Nephron progenitor cell (in vitro differentiated cells): ENCODE measurements around the gene CACNA1A.

Experiments used
- DNase-seq: peaks from one replicate; pipeline ENCODE4 v3.0.0; 2021
- H3K27ac Mint-ChIP-seq: 2 replicates; pipeline ENCODE4 v1.8.0; 2021; ENCODE audit warnings: mild to moderate bottlenecking, moderate library complexity, mixed read lengths
- H3K27me3 Mint-ChIP-seq: 2 replicates; pipeline ENCODE4 v1.8.0; 2021; ENCODE audit warnings: mild to moderate bottlenecking, low read depth, mixed read lengths; ENCODE audit not compliant: poor library complexity
- H3K36me3 Mint-ChIP-seq: 2 replicates; pipeline ENCODE4 v1.8.0; 2021; ENCODE audit warnings: low read depth, mixed read lengths
- H3K4me1 Mint-ChIP-seq: 2 replicates; pipeline ENCODE4 v1.8.0; 2021; ENCODE audit warnings: mixed read lengths
- H3K4me3 Mint-ChIP-seq: 2 replicates; pipeline ENCODE4 v1.8.0; 2021; ENCODE audit warnings: mild to moderate bottlenecking, moderate library complexity, mixed read lengths
- H3K9me3 Mint-ChIP-seq: 2 replicates; pipeline ENCODE4 v1.8.0; 2021; ENCODE audit warnings: mild to moderate bottlenecking, moderate library complexity, mixed read lengths
- CTCF ChIP-seq: fragments of 200-600 bp; sonication (generic); IDR thresholded peaks from 2 replicates; pipeline ENCODE4 v1.5.0; 2021; ENCODE audit warnings: antibody characterized with exemption

Gene CACNA1A

GRCh38 chr19:13475044-13475443, 31.2 kb downstream of the CACNA1A start:
- Mint-ChIP-seq H3K36me3 (no peaks in the 10 kb centered on the region), H3K27me3 (peaks cover 23% of the 10 kb centered on the region), H3K9me3 (peaks cover 38% of the 10 kb centered on the region), H3K27ac (no peak overlapping the region), H3K4me3 (no peak overlapping the region), H3K4me1 (no peaks in the 10 kb centered on the region)
- no peak for TF ChIP-seq CTCF
- no peak for DNase-seq

GRCh38 chr19:13466697-13467096, 39.6 kb downstream of the CACNA1A start:
- no peak overlapping the region for H3K27ac Mint-ChIP-seq
- H3K27me3 Mint-ChIP-seq = peaks cover 25% of the 10 kb centered on the region
- no peaks in the 10 kb centered on the region for H3K4me1 Mint-ChIP-seq
- H3K4me3 Mint-ChIP-seq = no peak overlapping the region
- no peaks in the 10 kb centered on the region for H3K36me3 Mint-ChIP-seq
- no peak for DNase-seq
- no peak for TF ChIP-seq CTCF
- no peaks in the 10 kb centered on the region for H3K9me3 Mint-ChIP-seq

GRCh38 chr19:13463296-13463695, 43.0 kb downstream of the CACNA1A start:
- Mint-ChIP-seq H3K4me3 (no peak overlapping the region), H3K36me3 (no peaks in the 10 kb centered on the region), H3K9me3 (no peaks in the 10 kb centered on the region), H3K27me3 (peaks cover 39% of the 10 kb centered on the region), H3K4me1 (no peaks in the 10 kb centered on the region), H3K27ac (no peak overlapping the region)
- DNase-seq = peak; percentile 85
- no peak for TF ChIP-seq CTCF

GRCh38 chr19:13461536-13461935, 44.7 kb downstream of the CACNA1A start:
- no peaks in the 10 kb centered on the region for H3K4me1 Mint-ChIP-seq
- no peaks in the 10 kb centered on the region for H3K36me3 Mint-ChIP-seq
- H3K4me3 Mint-ChIP-seq = no peak overlapping the region
- H3K9me3 Mint-ChIP-seq = no peaks in the 10 kb centered on the region
- TF ChIP-seq CTCF = no peak
- no peak for DNase-seq
- no peak overlapping the region for H3K27ac Mint-ChIP-seq
- H3K27me3 Mint-ChIP-seq = peaks cover 47% of the 10 kb centered on the region

- Mint-ChIP-seq H3K4me1 (no peaks in the 10 kb centered on the region), H3K9me3 (no peaks in the 10 kb centered on the region), H3K36me3 (no peaks in the 10 kb centered on the region), H3K4me3 (no peak overlapping the region), H3K27ac (no peak overlapping the region), H3K27me3 (peaks cover 55% of the 10 kb centered on the region)
- no peak for TF ChIP-seq CTCF
- no peak for DNase-seq
Measured at GRCh38 chr19:13460045-13460444, 46.2 kb downstream of the CACNA1A start.

GRCh38 chr19:13459351-13459750, 46.9 kb downstream of the CACNA1A start:
- TF ChIP-seq CTCF = no peak
- no peak for DNase-seq
- Mint-ChIP-seq H3K9me3 (no peaks in the 10 kb centered on the region), H3K4me1 (no peaks in the 10 kb centered on the region), H3K27ac (no peak overlapping the region), H3K36me3 (no peaks in the 10 kb centered on the region), H3K4me3 (no peak overlapping the region), H3K27me3 (peaks cover 55% of the 10 kb centered on the region)
